Kidney (tissue), 14 donors: ENCODE results near the gene ACRBP. TPM values are rescaled to one million over a fixed set of nuclear protein-coding genes. Genes with fewer than 3 reads are reported as not detected.

ENCODE experiments used
- DNase-seq, 5 donors: peaks; one replicate each; pipeline ENCODE4 v3.0.0-alpha.2; 2013 to 2020
- FAIRE-seq: peaks from 2 replicates; lab custom pipeline; 2012; peaks lifted over from hg19 to GRCh38; lab: Jason Lieb, UNC
- H3K27ac ChIP-seq, 2 donors: one replicate each; pipeline ENCODE4 v1.7.0; 2013; ENCODE audit warnings: low read depth in 2 of 2, low read length in 2 of 2, inconsistent platforms in 1 of 2
- H3K27me3 ChIP-seq: one replicate; pipeline ENCODE4 v1.7.1; 2013; ENCODE audit warnings: low read length, inconsistent platforms; ENCODE audit not compliant: control insufficient read depth, insufficient read depth
- H3K36me3 ChIP-seq, 3 donors: one replicate each; pipeline versions ENCODE4 v1.7.0 to v1.7.1; 2013; ENCODE audit warnings: low read length in 3 of 3, control low read depth in 1 of 3, inconsistent platforms in 1 of 3; ENCODE audit not compliant: insufficient read depth in 3 of 3, control insufficient read depth in 2 of 3
- H3K4me1 ChIP-seq, 3 donors: one replicate each; pipeline versions ENCODE4 v1.7.0 to v1.7.1; 2013; ENCODE audit warnings: low read length in 3 of 3, inconsistent platforms in 1 of 3, low read depth in 1 of 3; ENCODE audit not compliant: control insufficient read depth in 2 of 3, insufficient read depth in 2 of 3
- H3K4me3 ChIP-seq, 3 donors: one replicate each; pipeline versions ENCODE4 v1.7.0 to v1.8.1; 2013; ENCODE audit warnings: low read length in 3 of 3, control low read depth in 1 of 3, inconsistent platforms in 1 of 3
- H3K9ac ChIP-seq, 3 donors: one replicate each; pipeline versions ENCODE4 v1.7.0 to v1.7.1; 2013; ENCODE audit warnings: low read length in 3 of 3, control low read depth in 1 of 3, inconsistent platforms in 1 of 3
- H3K9me3 ChIP-seq, 3 donors: one replicate each; pipeline versions ENCODE4 v1.7.0 to v1.7.1; 2013; ENCODE audit warnings: low read length in 3 of 3, control low read depth in 1 of 3, inconsistent platforms in 1 of 3; ENCODE audit not compliant: control insufficient read depth in 2 of 3, insufficient read depth in 1 of 3
- CTCF ChIP-seq: IDR thresholded peaks from 3 replicates; pipeline ENCODE4 v1.5.1; 2012; ENCODE audit warnings: mild to moderate bottlenecking, moderate library complexity, borderline replicate concordance; ENCODE audit not compliant: insufficient read depth; ENCODE audit errors: extremely low read depth
- intact Hi-C: fragments of 100-400 bp; cut with DNase I; formaldehyde crosslinking; loops from one replicate; pipeline ENCODE4 v1.11.1; 2022
- polyA plus RNA-seq: library from polyadenylated mRNA; stranded (reverse); fragments of 350-450 nt; fragmentation: Illumina TruSeq; extraction: RNeasy Lipid Tissue Mini Kit (QIAGEN cat#74804); gene quantifications from one replicate; pipeline ENCODE4 v1.2.3, GENCODE V29; 2014; ENCODE audit warnings: low read depth, low replicate concordance; ENCODE audit not compliant: insufficient read depth
- total RNA-seq: library from RNA; stranded (reverse); fragmentation: NEBNext Ultra II Directional; extraction: Animal tissue kit (Norgen Biotek cat#: 25700); gene quantifications from one replicate; pipeline ENCODE4 v1.2.1, GENCODE V29; 2021
- donor health status: control.
- donor health status: control.
- donor health status: control.
- donor health status: control.
- donor health status: control.
- donor health status: DM: yes; HTN: yes; CAD: no.
- donor health status: Normal renal cell carcinoma (clear cell type).

Gene ACRBP
- total and polyA plus RNA-seq, 2 donors from 2014 or later = 2.1 to 3.4 TPM

GRCh38 chr12:6684609-6685008 is 37.4 kb upstream of the ACRBP start:
- no peak overlapping the region for H3K27ac ChIP-seq
- H3K4me3 ChIP-seq = no peak overlapping the region
- FAIRE-seq (no peak), DNase-seq (peak in 1 of 5 donors; percentile 42)
- peaks cover 0 to 18% (median 9%) of the 10 kb centered on the region in 3 donors for H3K4me1 ChIP-seq
- no peaks in the 10 kb centered on the region for H3K9me3 ChIP-seq
- intact Hi-C loops = no loop called here
- no peak overlapping the region for H3K9ac ChIP-seq
- TF ChIP-seq CTCF = peak; percentile 20
- peaks cover 0 to 4% (median 3%) of the 10 kb centered on the region in 3 donors for H3K36me3 ChIP-seq
- H3K27me3 ChIP-seq = no peaks in the 10 kb centered on the region

GRCh38 chr12:6676962-6677361 is 29.7 kb upstream of the ACRBP start:
- no peak for TF ChIP-seq CTCF
- intact Hi-C loops = no loop called here
- DNase-seq = no peak
- H3K27me3 ChIP-seq = no peaks in the 10 kb centered on the region
- H3K9me3 ChIP-seq = no peaks in the 10 kb centered on the region
- H3K27ac ChIP-seq = no peak overlapping the region
- H3K36me3 ChIP-seq = peaks cover 14 to 64% (median 47%) of the 10 kb centered on the region in 3 donors
- no peak overlapping the region for H3K4me3 ChIP-seq
- H3K4me1 ChIP-seq = no peaks in the 10 kb centered on the region
- no peak overlapping the region for H3K9ac ChIP-seq
- no peak for FAIRE-seq

- FAIRE-seq = no peak
- no peak for TF ChIP-seq CTCF
- intact Hi-C loops = no loop called here
- Histone ChIP-seq H3K9ac (no peak overlapping the region), H3K4me3 (no peak overlapping the region), H3K4me1 (no peaks in the 10 kb centered on the region), H3K36me3 (peaks cover 20 to 80% (median 44%) of the 10 kb centered on the region in 3 donors), H3K27ac (no peak overlapping the region), H3K9me3 (no peaks in the 10 kb centered on the region), H3K27me3 (no peaks in the 10 kb centered on the region)
- DNase-seq = no peak
Observed at GRCh38 chr12:6672143-6672542, 24.9 kb upstream of the ACRBP start.
